GM12873 (cell line): Measurements from ENCODE around the gene CD274.

Experiments used
- CTCF ChIP-seq: IDR thresholded peaks from 2 replicates; pipeline ENCODE4 v1.5.1; 2012; ENCODE audit warnings: low read depth, mild to moderate bottlenecking, moderate library complexity, low read length, control low read depth; ENCODE audit not compliant: insufficient read depth; ENCODE audit errors: missing control alignments

CD274 gene

GRCh38 chr9:5479994-5480694 lies 29.8 kb downstream of the CD274 start:
- TF ChIP-seq CTCF: no peak

GRCh38 chr9:5480919-5481318 lies 30.6 kb downstream of the CD274 start:
- no peak for TF ChIP-seq CTCF

DNA sequence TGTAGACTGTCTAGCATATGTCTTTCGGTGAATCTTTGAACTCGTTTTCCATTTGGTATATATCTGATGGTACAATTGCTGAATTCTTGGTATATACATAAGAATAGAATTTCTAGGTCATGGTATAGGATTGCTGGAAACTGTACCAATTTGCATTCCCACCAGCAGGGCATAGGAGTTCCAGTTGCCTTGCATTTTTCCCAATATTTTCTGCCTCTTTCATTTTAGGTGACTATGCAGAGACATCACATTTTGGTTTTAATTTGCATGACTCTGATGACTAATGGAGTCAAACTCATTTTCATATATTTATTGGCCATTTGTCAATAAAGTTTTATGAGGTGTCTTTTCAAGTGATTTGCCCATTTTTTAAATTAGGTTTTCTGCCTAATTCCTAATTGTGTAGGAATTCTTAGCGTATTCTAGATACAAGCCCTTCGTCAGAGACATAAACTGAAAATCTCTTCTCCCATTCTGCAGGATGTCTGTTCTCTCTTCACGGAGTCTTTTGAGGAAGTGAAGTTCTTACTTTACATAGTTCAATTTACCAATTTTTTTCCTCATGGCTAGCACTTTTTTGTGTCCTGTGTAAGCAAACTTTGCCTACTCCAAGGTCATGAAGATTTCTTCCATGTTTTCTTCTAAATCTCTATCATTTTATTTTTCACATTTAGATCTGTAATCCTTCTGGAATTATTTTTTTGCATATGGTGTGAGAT lies 31.1 kb downstream of the CD274 start:
- no peak for TF ChIP-seq CTCF

- TF ChIP-seq CTCF: no peak
These were observed 31.9 kb downstream of the CD274 start for GRCh38 chr9:5482194-5482593.

- no peak for TF ChIP-seq CTCF
These were observed 33.0 kb downstream of the CD274 start for GRCh38 chr9:5483306-5483705.

DNA sequence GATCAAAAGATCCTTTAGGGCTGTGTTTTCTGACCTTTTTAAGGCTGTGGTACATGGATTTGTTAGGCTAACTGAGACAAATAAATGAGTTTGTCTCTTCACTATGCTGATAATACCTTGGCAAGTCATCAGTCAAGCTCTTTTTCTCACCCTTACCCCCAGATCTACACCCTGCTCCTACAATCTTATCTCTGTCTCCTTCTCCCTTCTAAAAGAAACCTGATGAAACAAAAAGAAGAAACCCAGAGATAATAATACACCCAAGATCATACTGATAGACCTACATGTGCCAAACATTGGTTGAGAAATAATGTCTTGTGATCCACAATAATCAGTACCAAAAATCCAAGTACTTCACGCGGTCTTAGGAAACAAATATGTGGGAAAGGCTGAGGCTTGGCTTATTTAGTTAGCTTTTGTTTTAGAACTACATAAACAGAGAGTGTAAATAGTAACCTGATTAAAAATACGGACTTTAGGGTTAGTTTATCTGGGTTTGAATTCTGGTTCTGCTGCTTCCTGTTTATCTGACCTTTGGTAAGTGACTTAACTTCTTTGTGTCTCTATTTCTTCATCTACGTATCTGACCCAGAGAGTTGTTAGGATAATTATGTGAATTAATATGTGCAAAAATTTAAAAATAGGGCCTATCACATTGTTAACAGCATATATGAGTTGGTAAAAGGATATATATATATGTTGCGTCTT lies 35.2 kb downstream of the CD274 start:
- no peak for TF ChIP-seq CTCF

DNA sequence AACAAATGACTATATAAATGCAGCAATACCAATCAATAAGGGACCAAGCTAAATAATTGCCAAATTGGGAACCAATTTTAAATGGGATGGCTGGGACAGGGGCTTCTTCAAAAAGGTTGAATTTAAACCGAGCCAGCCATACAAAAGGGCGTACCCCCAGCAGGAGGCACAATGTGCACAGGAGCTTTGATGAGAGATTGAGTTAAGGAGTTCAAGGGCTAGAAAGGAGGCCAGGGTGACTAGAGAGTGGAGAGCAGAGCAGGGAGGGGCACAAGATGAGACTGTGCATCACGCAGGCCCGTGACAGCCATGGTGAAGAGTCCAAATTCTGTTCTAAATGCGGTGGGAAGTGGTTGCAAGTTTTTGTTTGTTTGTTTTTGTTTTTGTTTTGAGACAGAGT lies 36.6 kb downstream of the CD274 start:
- TF ChIP-seq CTCF: no peak
